Measurements from ENCODE around the gene LRRC23.

- TF ChIP-seq CTCF (IDR thresholded peaks at IDR 0.05; ENCODE audit: poor library complexity, severe bottlenecking): no peak
- no peak for TF ChIP-seq POLR2AphosphoS5 (IDR thresholded peaks at IDR 0.05)
- no peak for TF ChIP-seq MXI1 (conservative IDR thresholded peaks at IDR 0.05; ENCODE audit: poor library complexity, severe bottlenecking)
- TF ChIP-seq SMC3 (conservative IDR thresholded peaks at IDR 0.05; ENCODE audit: poor library complexity): no peak
- no peak for TF ChIP-seq EP300 (conservative IDR thresholded peaks at IDR 0.05; ENCODE audit: poor library complexity, severe bottlenecking)
- no peak for TF ChIP-seq TAF1 (IDR thresholded peaks at IDR 0.05; ENCODE audit: low read depth)
- no peak for TF ChIP-seq EZH2 (IDR thresholded peaks at IDR 0.05; ENCODE audit: borderline replicate concordance, insufficient read depth, low read length, poor library complexity, severe bottlenecking)
- TF ChIP-seq RAD21 (conservative IDR thresholded peaks at IDR 0.05): no peak
- TF ChIP-seq REST (IDR thresholded peaks at IDR 0.05; ENCODE audit: borderline replicate concordance): no peak
Observed at GRCh38 chr12:6858799-6859198, 45.8 kb upstream of the LRRC23 start.

Measured in neural cell (in vitro differentiated cells).